ENCODE data around the gene SERPINA10. TPM values are rescaled to one million over a fixed set of nuclear protein-coding genes. Genes with fewer than 3 reads are reported as not detected.

Gene SERPINA10, protein sequence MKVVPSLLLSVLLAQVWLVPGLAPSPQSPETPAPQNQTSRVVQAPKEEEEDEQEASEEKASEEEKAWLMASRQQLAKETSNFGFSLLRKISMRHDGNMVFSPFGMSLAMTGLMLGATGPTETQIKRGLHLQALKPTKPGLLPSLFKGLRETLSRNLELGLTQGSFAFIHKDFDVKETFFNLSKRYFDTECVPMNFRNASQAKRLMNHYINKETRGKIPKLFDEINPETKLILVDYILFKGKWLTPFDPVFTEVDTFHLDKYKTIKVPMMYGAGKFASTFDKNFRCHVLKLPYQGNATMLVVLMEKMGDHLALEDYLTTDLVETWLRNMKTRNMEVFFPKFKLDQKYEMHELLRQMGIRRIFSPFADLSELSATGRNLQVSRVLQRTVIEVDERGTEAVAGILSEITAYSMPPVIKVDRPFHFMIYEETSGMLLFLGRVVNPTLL
- polyA plus RNA-seq (2012; ENCODE audit: insufficient read depth, insufficient read length) = 0.27 TPM

DNA sequence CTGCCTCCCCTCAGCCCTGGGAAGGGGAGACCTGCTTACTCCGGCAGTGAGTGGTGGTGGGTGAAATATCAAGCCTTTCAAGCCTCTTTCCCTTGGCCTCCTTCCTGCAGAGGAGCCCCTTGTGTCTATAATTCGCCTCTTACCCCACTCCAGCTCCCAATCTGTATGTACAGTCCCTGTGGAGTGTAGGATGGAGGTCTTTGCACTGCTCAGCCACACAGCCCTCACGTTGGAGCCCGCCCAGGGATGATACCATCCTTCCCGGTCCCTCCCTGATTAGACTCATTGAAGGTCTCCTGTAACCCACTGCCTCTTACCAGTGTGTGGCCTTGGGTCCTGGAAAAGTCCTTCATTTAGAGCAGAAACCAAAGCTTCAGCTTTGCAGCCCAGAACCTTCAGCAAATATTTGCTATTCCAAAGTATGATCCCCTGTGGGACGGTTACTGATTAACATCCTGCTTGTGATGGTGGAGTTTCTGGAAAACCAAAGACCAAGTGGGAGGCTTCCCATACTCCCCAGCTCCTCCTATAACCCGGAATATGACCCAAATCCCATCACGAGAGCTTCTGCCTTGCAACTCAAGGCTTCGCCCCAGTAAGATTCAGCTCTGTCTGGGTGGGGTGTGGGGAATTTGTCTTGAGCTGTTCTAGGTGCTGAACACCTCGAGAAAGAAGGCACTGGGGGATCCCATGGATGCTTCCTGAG lies at the start of gene SERPINA10:
Gene SERPINA10, minus strand, starts transcription at position 397 of the 706 bp plus-strand sequence. CDS start 2,675 bp downstream, outside the sequence.
- no peak for DNase-seq (ENCODE audit: low read depth, low spot score)
- no peak within 1 kb of the TSS for H3K4me3 ChIP-seq (ENCODE audit: low read length)

DNA sequence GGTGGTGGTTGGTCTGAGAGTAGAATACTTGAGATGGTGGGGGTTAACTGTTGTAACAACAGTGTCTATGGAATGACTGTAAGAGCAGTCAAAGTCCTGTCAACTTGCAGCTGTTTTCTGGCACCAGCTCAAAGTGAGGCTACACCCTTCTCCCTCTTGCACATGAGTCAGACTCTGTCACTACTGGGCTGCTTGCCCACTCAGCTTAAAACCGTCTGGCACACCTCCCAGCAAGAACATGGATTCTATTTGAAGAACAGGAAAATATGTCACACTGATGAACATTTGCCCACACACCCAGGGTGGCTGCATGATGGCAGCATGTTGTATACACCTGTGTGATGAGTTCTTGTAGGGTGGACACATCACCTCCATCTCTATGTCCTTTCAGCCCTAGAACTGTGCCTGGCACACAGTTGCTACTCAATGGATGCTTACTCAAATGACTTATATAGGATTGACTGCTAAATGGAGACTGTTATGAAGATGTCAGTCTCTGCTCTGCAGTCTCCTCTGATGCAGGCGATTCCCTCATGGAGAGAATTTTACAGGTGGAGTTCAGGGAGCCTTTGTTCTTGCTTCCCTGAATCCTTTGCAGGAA lies 49.4 kb upstream of the SERPINA10 start:
- no peak overlapping the region for H3K4me3 ChIP-seq (ENCODE audit: low read length)
- DNase-seq (ENCODE audit: low read depth, low spot score) = no peak

DNA sequence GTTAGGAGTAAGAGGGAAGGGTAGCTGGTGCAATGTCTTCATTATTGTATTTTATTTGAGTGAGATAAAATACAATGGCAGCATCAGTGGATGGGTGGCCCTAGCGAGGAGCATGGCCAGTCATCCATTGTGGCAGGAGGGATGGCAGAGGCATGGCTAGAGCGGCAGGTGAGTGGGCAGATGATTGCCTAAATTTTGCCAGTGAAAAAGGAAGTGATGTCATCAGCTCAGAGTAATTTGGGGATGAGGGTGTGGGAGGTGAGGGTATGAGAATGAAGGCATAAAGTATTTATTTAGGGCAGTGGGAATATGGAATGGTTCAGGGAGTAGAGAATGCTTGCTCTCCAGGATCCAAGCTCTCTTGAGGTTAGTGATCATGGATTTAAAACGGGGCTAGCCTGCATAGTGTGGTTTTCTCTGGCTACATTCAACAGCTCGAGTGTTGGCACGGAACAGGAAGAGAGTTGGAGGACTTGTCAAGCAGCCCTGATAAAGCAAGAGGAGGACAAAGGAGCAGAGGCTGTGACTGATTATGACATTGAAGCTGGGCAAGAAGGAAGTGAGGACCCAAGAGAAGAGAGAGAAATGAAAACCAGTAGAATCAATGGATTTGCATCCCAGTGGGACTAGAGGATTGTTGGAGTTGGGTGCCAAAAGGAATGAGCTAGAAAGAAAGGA lies 48.7 kb upstream of the SERPINA10 start:
- H3K4me3 ChIP-seq (ENCODE audit: low read length) = no peak overlapping the region
- no peak for DNase-seq (ENCODE audit: low read depth, low spot score)

DNA sequence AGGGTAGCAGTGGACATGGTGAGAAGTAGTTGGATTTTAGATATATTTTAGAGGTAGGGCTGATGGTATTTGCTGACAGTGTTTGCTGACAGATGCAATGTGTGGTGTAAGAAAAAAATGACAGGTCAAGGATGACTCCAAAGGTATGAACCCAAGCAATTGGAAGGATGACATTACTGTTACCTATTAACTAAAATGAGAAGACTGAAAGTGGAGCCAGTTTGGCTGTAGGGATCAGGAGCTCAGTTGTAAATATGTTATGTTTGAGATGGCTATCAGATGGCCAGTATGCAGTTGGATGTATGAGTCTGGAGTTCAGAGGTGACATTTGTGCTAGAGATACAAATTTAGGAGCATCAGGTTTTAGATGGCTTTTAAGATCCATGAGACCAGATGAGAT lies 47.5 kb upstream of the SERPINA10 start:
- no peak overlapping the region for H3K4me3 ChIP-seq (ENCODE audit: low read length)
- no peak for DNase-seq (ENCODE audit: low read depth, low spot score)

DNA sequence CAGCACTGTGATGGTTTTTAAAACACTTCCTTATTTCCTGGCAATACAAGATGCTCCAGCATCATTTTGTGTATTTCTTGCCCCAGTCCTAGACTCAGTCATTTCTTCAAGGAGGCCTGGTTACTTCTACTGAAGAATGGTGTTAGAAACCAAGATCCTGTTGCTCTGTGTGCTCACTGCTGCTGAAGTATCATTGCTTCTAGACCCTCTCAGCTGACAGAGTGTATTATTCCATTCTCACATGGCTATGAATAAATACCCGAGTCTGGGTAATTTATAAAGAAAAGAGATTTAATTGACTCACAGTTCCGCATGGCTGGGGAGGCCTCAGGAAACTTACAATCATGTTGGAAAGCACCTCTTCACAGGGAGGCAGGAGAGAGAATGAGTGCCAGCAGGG lies 45.0 kb upstream of the SERPINA10 start:
- no peak overlapping the region for H3K4me3 ChIP-seq (ENCODE audit: low read length)
- DNase-seq (ENCODE audit: low read depth, low spot score) = no peak

DNA sequence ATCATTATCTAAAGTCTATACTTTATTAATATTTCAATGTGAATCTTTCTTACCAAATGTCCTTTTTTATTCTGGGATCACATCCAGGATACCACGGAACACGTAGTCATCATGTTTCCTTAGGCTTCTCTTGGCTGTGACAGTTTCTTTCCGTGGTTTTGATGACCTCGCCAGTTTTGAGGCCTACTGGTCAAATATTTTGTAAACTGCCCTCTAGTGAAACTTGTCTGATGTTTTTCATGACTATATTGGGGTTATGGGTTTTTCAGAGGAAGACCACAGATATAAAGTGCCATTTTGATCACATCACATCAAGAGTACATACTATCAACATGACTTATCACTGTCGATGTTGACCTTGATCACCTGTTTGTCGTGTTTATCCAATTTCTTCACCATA lies 44.2 kb upstream of the SERPINA10 start:
- no peak for DNase-seq (ENCODE audit: low read depth, low spot score)
- H3K4me3 ChIP-seq (ENCODE audit: low read length) = no peak overlapping the region

DNA sequence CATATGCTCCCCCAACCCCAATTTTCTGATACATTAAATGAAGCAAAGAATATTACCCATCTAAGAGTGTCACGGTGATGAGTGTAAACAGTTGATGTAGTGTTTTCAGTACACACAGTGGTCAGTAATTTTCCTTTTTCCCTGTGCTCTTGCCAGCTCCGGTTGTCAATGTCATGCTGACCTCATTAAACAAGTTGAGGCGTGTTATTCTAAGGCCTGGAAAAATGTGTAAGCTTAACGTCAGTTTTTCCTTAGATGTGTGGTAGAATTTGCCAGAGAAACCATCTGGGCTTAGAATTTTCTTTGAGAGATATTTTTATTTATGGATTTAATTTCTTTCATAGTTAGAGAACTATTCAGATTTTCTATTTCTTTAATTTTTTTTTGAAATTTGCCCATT lies 41.8 kb upstream of the SERPINA10 start:
- H3K4me3 ChIP-seq (ENCODE audit: low read length) = no peak overlapping the region
- no peak for DNase-seq (ENCODE audit: low read depth, low spot score)

DNA sequence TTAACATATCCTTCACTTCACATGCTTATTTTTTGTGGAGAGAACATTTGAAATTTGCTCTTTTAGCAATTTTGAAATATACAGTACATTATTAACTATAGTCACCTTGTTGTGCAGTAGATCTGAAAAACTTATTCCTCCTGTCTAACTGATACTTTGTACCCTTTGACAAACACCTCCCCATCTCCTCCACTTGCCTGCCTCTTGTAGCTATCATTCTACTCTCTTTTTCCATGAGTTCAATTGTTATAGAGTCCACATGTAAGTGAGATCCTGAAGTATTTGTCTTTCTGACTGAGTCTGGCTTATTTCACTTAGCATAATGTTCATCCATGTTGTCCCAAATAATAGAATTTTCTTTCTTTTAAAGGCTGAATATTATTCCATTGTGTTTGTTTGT lies 39.5 kb upstream of the SERPINA10 start:
- H3K4me3 ChIP-seq (ENCODE audit: low read length) = no peak overlapping the region
- DNase-seq (ENCODE audit: low read depth, low spot score) = no peak

DNA sequence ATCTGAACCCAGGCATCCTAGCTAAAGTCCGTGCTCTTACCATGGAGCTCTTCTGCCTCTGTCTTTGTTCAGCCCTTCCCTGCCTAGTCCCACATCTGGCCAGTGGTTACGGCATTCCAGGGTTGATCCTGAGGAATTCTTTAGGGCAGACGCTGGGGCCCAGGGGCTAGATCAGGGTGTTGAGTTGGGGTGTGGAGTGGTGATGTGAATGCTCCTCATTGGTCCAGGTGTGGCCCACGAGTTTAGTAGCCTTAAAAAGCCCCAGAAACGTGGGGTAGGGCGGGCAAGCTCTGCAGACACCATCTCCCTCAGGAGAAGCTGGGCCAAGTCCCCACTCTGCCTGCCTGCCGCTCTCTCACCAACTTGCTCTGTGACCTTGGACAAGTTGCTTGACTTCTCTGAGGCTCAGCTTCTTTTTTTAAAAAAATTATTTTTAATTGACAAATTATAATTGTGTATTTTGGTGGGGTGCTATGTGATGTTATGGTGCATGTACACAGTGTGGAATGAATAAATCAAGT lies 39.1 kb upstream of the SERPINA10 start:
- no peak overlapping the region for H3K4me3 ChIP-seq (ENCODE audit: low read length)
- DNase-seq (ENCODE audit: low read depth, low spot score) = no peak

DNA sequence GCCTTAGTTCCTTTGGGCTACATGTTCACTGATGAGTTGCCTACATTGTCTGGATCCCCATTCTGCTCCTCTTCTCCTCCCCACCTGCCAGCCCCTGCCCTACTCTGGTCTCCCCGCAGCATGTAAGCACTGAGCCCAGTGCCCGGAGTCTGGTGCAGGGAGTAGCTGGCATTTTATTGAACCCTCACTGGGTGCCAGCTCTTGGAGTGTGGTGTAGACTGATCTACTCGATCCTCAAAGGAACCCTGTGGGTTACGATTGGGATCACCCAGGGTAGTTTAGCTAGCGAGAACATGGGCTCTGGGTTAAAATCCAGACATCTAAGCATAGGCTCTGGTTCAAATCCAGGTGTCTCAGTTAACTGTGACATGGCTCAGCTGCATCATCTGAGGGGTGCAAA lies 38.4 kb upstream of the SERPINA10 start:
- no peak overlapping the region for H3K4me3 ChIP-seq (ENCODE audit: low read length)
- DNase-seq (ENCODE audit: low read depth, low spot score) = no peak

DNA sequence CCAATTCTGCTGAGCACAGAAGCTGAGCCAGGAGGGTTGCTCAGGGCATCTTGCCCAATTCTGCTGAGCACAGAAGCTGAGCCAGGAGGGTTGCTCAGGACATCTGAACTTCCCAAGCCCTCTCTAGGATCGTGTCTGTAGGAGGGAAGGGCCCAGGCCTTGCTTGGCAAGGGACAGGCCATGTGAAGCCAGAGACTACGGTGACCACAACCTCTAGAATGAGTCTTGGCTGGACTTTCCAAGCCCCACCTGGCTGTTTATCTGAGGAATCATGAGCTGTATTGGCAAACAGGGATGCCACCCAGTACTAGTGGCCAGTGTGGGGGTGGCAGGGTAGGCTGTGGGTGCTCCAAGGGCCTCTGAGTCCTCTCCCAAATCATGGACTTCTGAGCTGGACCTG lies 37.8 kb upstream of the SERPINA10 start:
- H3K4me3 ChIP-seq (ENCODE audit: low read length) = no peak overlapping the region
- no peak for DNase-seq (ENCODE audit: low read depth, low spot score)

DNA sequence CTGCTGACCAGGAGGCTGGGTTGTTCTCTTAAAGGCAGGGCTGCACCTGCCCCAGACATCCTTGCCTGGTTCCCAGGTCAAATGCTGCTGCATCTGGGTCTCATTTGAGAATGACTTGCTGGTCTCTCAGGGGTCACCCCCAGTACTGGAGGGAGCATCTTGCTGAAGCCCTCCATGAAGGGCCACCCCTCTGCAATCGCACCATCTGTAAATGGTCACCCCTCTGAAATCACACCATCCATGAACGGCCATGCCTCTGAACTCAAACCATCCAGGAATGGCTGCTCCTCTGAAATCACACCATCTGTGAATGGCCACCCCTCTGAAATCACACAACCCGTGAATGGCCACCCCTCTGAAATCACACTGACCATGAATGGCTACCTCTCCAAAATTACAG lies 37.4 kb upstream of the SERPINA10 start:
- DNase-seq (ENCODE audit: low read depth, low spot score) = no peak
- H3K4me3 ChIP-seq (ENCODE audit: low read length) = no peak overlapping the region

DNA sequence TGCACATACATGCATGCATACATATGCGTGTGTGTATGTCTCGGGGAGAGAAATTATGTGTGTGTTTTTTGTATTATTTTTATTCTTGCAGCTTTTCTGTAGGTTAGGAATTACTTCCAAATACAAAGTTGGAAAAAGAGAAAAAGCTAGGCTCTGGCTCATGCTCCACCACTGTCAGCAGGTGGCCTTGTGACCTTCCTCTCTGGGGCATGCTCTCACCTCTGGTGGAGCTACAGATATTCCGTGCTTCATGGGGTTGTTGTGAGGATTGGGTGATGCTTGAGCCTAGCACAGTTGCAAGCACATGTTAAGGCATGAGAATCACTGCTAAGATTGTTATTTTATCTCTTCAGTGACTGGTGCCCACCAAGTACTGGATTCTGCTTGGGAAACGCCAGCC lies 36.8 kb upstream of the SERPINA10 start:
- DNase-seq (ENCODE audit: low read depth, low spot score) = no peak
- no peak overlapping the region for H3K4me3 ChIP-seq (ENCODE audit: low read length)

DNA sequence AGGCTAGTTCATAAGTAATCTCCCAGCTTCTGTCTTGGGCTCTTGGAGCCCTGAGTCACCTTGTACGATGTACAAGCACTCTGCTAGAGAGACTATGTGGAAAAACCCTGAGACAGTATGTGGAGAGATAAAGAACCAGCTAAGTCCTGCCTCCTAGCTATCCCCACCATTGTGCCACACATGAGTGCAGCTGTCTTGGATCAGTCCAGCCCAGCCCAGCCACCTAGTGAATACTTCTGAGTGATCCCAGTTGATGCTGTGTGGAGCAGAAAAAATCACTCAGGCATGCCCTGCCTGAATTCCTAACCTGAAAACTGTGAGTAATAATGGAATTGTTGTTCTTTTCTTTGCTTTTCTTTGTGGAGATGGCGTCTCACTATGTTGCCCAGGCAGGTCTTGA lies 35.1 kb upstream of the SERPINA10 start:
- no peak for DNase-seq (ENCODE audit: low read depth, low spot score)
- H3K4me3 ChIP-seq (ENCODE audit: low read length) = no peak overlapping the region

DNA sequence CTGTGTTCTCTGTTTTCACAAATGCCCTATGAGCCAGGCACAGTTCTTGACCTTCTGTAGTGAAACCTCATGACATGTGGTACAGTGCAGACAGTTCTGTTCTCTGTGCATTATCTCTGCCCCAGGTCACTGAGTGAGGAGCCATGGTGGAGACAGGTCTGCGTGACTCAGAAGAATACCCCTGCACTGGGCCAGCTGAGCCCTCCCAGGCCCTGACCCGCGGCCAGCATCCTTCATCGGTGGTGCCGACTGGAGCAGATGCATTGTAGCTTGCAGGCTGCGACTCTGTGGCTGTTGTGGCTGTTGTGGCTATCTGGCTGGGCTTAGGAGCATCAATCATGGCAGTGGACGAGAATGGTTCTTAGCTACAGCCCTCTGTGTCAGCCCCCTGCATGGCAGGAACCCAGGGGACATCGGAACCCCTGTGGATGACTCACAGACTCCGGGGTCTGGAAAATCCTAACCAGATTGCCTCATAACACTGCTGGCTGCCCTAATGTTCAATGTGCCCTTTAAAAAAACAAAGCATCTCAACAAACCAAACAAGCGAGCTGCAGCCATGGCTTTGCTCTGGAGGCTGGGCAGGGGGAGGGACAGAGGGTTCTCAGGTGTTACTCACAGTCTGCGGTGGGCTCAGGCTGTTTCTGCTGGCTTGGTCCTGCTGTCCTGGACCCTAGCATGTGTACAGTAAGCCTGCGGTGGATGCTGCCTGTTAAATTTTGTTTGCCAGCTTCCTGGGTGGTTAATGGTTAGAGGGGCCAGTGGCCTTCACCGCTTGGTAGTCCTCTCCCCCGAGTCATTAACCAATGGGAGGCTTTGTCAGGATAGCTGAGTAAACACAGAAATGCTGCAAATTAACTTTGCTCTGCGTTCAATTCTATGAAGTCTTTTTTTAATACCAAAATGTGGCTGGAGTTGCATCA lies 29.8 kb upstream of the SERPINA10 start, which contains the start of gene SERPINA6:
Gene SERPINA6, minus strand, starts transcription at position 689 of the 923 bp plus-strand sequence. CDS start 8,688 bp downstream, outside the sequence.
- no peak within 1 kb of the TSS for H3K4me3 ChIP-seq (ENCODE audit: low read length)
- no peak for DNase-seq (ENCODE audit: low read depth, low spot score)

DNA sequence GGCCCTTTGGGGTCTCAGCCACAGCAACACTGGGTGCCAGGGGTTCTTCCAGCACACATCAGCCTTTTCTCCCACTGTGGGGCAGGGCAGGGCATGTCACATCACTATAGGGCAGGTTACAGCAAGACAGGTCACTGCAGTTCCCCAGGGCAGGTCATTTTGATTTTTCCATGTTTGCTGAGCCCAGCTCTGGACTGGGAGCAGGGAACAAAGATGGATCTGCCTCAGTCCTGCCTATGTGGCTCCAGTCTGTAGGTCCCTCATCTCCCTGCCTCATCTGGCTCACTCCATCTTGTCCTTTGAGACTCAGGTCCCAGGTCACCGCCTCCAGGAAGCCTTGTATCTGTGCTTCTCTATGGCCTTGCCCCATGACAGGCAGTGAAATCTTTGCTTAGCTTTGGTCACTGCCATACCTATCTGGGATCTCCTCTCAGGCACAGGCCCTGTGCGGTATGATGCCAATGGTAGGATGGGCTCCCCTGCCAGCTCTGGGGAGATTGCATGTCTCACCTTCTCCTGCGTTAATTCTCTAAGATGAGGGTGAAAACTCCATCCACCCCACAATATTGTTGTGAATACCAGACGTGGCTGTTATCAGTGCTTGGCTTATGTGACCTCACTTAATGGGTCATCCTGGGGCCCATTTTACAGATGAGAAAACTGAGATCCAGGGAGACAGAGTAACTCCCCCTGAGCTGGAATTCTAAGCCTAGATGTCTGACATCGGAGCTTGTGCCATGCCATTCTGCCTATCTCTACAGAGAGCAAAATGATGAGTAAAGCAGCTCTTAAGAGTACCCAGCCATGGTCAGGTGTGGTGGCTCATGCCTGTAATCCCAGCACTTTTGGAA lies 28.6 kb upstream of the SERPINA10 start:
- no peak overlapping the region for H3K4me3 ChIP-seq (ENCODE audit: low read length)
- DNase-seq (ENCODE audit: low read depth, low spot score) = no peak

DNA sequence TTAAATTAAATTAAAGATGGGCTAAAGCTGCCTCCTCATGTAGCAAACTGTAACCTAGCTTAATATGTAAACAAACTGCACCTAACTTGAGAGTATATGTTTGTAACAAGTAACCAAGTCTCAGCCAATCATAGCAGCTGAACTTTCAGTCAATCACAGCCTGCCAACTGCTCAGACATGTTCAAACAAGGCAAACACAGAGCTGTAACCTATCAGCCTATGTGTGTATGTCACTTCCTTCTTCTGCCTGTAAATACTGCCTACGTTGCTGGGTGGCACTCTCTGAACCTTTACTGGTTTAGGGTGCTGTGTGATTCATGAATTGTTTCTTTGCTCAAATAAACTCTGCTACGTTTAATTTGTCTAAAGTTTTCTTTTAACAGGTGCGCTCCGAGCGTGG lies 27.2 kb upstream of the SERPINA10 start:
- H3K4me3 ChIP-seq (ENCODE audit: low read length) = no peak overlapping the region

More for the DNA sequence above, 27.2 kb upstream of the SERPINA10 start:
- DNase-seq (ENCODE audit: low read depth, low spot score) = peak; percentile 20
